ENCODE measurements around the gene GJA4. TPM values are rescaled to one million over a fixed set of nuclear protein-coding genes. Genes with fewer than 3 reads are reported as not detected.

The GJA4 gene
- total and polyA plus RNA-seq, 2 of the 13 experiments (the other 11 are each of a cell fraction or from before 2014, with no cell fraction given) = not detected

- FAIRE-seq = no peak
- ChIA-PET CTCF (ENCODE audit: low intra/inter-chr PET ratio, low total read pairs) (no interaction called here), POLR2A (no interaction called here)
- DNase-seq (ENCODE audit: low spot score) = no peak
- H3K27me3 ChIP-seq (ENCODE audit: control insufficient read depth in 1 of 2, insufficient read depth in 2 of 2, low read length in 2 of 2) = peaks cover 1 to 39% of the 10 kb centered on the region in 2 experiments; a peak in 4 of 5 replicates
- H3K79me2 ChIP-seq (ENCODE audit: insufficient read depth, low read length) = no peaks in the 10 kb centered on the region
- TF ChIP-seq ZNF7 (CRISPR knock-in tag; IDR thresholded peaks at IDR 0.05) (no peak), ZNF451 (CRISPR knock-in tag; IDR thresholded peaks at IDR 0.05) (no peak), HBP1 (CRISPR knock-in tag; IDR thresholded peaks at IDR 0.05; ENCODE audit: low read depth) (no peak), TBL1XR1 (IDR thresholded peaks at IDR 0.05; ENCODE audit: borderline replicate concordance, low read length, partially characterized antibody) (no peak), ZNF33B (CRISPR knock-in tag; IDR thresholded peaks at IDR 0.05) (no peak), GATA4 (IDR thresholded peaks at IDR 0.05; ENCODE audit: borderline replicate concordance, low read depth) (no peak), ZNF260 (CRISPR knock-in tag; IDR thresholded peaks at IDR 0.05; ENCODE audit: borderline replicate concordance, low read depth) (no peak), PLRG1 (conservative IDR thresholded peaks at IDR 0.05) (no peak), HCFC1 (IDR thresholded peaks at IDR 0.05; ENCODE audit: low read depth, low read length) (no peak), ZHX2 (IDR thresholded peaks at IDR 0.05; ENCODE audit: low read depth) (no peak), ZHX2 (CRISPR knock-in tag; IDR thresholded peaks at IDR 0.05; ENCODE audit: borderline replicate concordance) (no peak), FOXO1 (CRISPR knock-in tag; IDR thresholded peaks at IDR 0.05) (no peak), RNF219 (CRISPR knock-in tag; IDR thresholded peaks at IDR 0.05) (no peak), ZNF577 (CRISPR knock-in tag; IDR thresholded peaks at IDR 0.05; ENCODE audit: borderline replicate concordance, low read depth) (no peak), YEATS4 (CRISPR knock-in tag; IDR thresholded peaks at IDR 0.05; ENCODE audit: borderline replicate concordance) (no peak), TBP (CRISPR knock-in tag; IDR thresholded peaks at IDR 0.05) (no peak)
- ATAC-seq = no peak
- no peak overlapping the region for H3K9ac ChIP-seq (ENCODE audit: insufficient read depth, low read depth, low read length)
- H3K4me2 ChIP-seq (ENCODE audit: low read depth, low read length) = no peak overlapping the region
- no peaks in the 10 kb centered on the region for H3K4me1 ChIP-seq (ENCODE audit: insufficient read depth, low read length)
- no peaks in the 10 kb centered on the region for H4K20me1 ChIP-seq (ENCODE audit: insufficient read depth, low read length)
- in situ Hi-C loops (cut with HindIII; ENCODE audit: extremely low pct_ligation_motif_present, low pct_unique_long_range_greater_than_20kb) = no loop called here
- WGBS (ENCODE audit: low lambda C conversion rate) = 37% methylated on average over 6 of the region's 6 CpGs
- no TSS peak for BruUV-seq (replicated peaks)
- intact Hi-C loops (cut with micrococcal nuclease; ENCODE audit: unreplicated experiment) = no loop called here
- no peaks in the 10 kb centered on the region for H3K9me3 ChIP-seq (ENCODE audit: low read length)
- H2AFZ ChIP-seq (ENCODE audit: low read length) = no peak overlapping the region
- H3K36me3 ChIP-seq (replicated peaks in 1 of 2; ENCODE audit: control insufficient read depth in 1 of 2, insufficient read depth in 2 of 2, low read length in 2 of 2) = no peaks in the 10 kb centered on the region
- no peak overlapping the region for H3K4me3 ChIP-seq (replicated peaks in 1 of 3; ENCODE audit: insufficient read depth in 1 of 3, low read depth in 2 of 3, low read length in 3 of 3)
- no peak overlapping the region for H3K27ac ChIP-seq (ENCODE audit: extremely low read length, insufficient read depth, low read length)
Observed at GRCh38 chr1:34796990-34797389, 4.2 kb downstream of the GJA4 start.

Data from HepG2 (cell line).